ENCODE measurements around the gene TACR1. TPM values are rescaled to one million over a fixed set of nuclear protein-coding genes. Genes with fewer than 3 reads are reported as not detected.

Gene TACR1
- total and polyA plus RNA-seq, 2 experiments from 2014 or later, result 0.13 to 0.19 TPM

DNA sequence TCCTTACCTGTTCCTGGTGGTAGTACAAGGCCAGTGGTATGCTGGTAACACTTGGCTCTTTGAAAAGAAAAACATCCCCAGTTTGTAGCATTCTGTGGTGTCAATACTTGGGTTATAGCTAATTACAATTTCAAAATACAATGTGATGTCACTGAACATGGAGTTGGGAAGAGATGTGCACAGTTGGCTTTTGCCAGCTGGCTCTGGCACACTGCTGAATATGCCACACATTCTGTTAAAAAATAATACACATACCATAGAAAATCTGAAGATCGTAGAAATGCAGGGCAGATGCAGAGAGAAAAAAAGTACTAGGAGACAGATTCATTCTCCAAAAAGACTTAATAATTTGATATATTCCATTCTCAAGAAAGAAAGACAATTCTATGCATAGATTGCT lies 101.5 kb downstream of the TACR1 start:
- TF ChIP-seq EZH2phosphoT487 (IDR thresholded peaks at IDR 0.05; ENCODE audit: low read depth, severe bottlenecking, unreplicated experiment) (no peak), EZH2 (IDR thresholded peaks at IDR 0.05; ENCODE audit: borderline replicate concordance) (no peak)
- TF ChIP-seq, protein P1, sequence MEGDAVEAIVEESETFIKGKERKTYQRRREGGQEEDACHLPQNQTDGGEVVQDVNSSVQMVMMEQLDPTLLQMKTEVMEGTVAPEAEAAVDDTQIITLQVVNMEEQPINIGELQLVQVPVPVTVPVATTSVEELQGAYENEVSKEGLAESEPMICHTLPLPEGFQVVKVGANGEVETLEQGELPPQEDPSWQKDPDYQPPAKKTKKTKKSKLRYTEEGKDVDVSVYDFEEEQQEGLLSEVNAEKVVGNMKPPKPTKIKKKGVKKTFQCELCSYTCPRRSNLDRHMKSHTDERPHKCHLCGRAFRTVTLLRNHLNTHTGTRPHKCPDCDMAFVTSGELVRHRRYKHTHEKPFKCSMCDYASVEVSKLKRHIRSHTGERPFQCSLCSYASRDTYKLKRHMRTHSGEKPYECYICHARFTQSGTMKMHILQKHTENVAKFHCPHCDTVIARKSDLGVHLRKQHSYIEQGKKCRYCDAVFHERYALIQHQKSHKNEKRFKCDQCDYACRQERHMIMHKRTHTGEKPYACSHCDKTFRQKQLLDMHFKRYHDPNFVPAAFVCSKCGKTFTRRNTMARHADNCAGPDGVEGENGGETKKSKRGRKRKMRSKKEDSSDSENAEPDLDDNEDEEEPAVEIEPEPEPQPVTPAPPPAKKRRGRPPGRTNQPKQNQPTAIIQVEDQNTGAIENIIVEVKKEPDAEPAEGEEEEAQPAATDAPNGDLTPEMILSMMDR (IDR thresholded peaks at IDR 0.05; ENCODE audit: poor library complexity), result no peak
- no peak overlapping the region for H2AFZ ChIP-seq
- H3K4me2 ChIP-seq, result no peak overlapping the region
- no peak overlapping the region for H3K4me3 ChIP-seq
- no peaks in the 10 kb centered on the region for H3K27me3 ChIP-seq
- no peaks in the 10 kb centered on the region for H3K9me2 ChIP-seq (replicated peaks; ENCODE audit: insufficient read depth)
- WGBS (ENCODE audit: low lambda C conversion rate, missing lambda C conversion rate), result 97% methylated on average over 1 of the region's 1 CpG
- H3K27ac ChIP-seq, result no peak overlapping the region
- no peaks in the 10 kb centered on the region for H3K79me2 ChIP-seq
- no peaks in the 10 kb centered on the region for H3K36me3 ChIP-seq (replicated peaks; ENCODE audit: insufficient read depth, low read depth)
- H3K4me1 ChIP-seq (ENCODE audit: insufficient read depth), result peaks cover 4% of the 10 kb centered on the region
- no peak for DNase-seq (ENCODE audit: low spot score)
- H4K20me1 ChIP-seq (ENCODE audit: insufficient read depth, poor library complexity, severe bottlenecking), result no peaks in the 10 kb centered on the region
- H3K9me3 ChIP-seq (ENCODE audit: low read depth), result no peaks in the 10 kb centered on the region

DNA sequence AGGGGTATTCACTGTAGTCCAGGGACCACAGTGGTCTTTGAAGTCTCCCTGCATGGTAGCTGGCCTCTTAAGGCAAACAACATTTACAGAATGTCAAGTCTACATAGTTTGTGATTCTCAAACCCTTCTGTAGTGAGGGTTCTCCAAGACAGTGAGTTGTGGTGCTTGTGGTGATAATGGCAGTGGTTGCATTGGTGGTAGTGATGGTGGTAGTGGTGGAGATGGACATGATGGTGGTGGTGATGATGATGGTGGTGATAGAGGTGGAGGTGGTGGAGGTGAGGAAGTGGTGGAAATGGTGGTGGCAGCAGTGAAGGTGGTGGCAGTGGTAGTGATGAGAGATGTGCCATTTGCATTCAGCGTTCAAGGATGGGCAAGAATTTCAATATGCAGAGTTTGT lies 104.9 kb downstream of the TACR1 start:
- no peak overlapping the region for H3K4me2 ChIP-seq
- H3K9me3 ChIP-seq (ENCODE audit: low read depth), result no peaks in the 10 kb centered on the region
- peaks cover 4% of the 10 kb centered on the region for H3K4me1 ChIP-seq (ENCODE audit: insufficient read depth)
- TF ChIP-seq EZH2phosphoT487 (IDR thresholded peaks at IDR 0.05; ENCODE audit: low read depth, severe bottlenecking, unreplicated experiment) (no peak), EZH2 (IDR thresholded peaks at IDR 0.05; ENCODE audit: borderline replicate concordance) (no peak)
- TF ChIP-seq, protein P1 (IDR thresholded peaks at IDR 0.05; ENCODE audit: poor library complexity), result no peak
- no peaks in the 10 kb centered on the region for H4K20me1 ChIP-seq (ENCODE audit: insufficient read depth, poor library complexity, severe bottlenecking)
- H2AFZ ChIP-seq, result no peak overlapping the region
- no peak overlapping the region for H3K27ac ChIP-seq
- no peak for DNase-seq (ENCODE audit: low spot score)
- H3K79me2 ChIP-seq, result no peaks in the 10 kb centered on the region
- WGBS (ENCODE audit: low lambda C conversion rate, missing lambda C conversion rate), result 100% methylated on average over 1 of the region's 1 CpG
- no peaks in the 10 kb centered on the region for H3K9me2 ChIP-seq (replicated peaks; ENCODE audit: insufficient read depth)
- H3K4me3 ChIP-seq, result no peak overlapping the region
- no peaks in the 10 kb centered on the region for H3K27me3 ChIP-seq
- no peaks in the 10 kb centered on the region for H3K36me3 ChIP-seq (replicated peaks; ENCODE audit: insufficient read depth, low read depth)

DNA sequence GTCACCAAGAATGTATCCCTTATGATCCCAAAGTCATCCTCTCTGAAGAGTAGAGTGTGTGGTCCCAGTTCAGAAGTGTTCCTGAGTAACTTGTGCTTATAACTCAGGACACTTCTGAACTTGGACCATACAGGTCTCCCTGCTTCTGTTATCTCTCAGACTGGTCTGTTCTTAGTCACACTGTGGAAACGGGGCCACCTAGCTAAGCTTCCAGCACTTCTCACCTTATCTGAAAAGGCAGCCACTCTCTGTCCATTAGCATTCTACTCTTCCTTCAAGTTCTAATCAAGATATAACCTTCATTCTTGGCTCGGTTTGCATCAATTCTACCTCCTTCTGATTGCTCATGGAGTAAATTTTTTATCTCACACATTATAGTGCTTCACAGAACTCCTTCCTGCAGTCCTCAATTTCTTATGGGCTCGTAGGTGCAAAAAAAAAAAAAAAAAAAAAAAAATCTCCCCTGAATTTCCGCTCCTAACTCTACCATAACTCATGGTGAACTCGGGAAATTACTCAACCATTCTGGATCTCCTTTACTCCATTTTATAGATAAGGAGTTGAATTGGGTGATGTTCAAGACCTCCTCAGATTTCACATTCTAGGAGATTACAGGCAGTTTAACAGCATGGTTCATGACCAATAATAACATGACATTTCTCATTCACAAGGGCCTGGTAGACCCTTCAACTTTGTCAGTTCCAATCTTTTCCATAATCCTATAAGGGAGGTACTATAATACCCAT lies 108.4 kb downstream of the TACR1 start:
- H3K4me2 ChIP-seq, result no peak overlapping the region

More for the DNA sequence above, 108.4 kb downstream of the TACR1 start:
- H2AFZ ChIP-seq, result no peak overlapping the region
- H3K9me2 ChIP-seq (replicated peaks; ENCODE audit: insufficient read depth), result no peaks in the 10 kb centered on the region
- WGBS (ENCODE audit: low lambda C conversion rate, missing lambda C conversion rate), result 78% methylated on average over 5 of the region's 5 CpGs
- H3K36me3 ChIP-seq (replicated peaks; ENCODE audit: insufficient read depth, low read depth), result no peaks in the 10 kb centered on the region
- H3K79me2 ChIP-seq, result no peaks in the 10 kb centered on the region
- no peaks in the 10 kb centered on the region for H3K9me3 ChIP-seq (ENCODE audit: low read depth)
- TF ChIP-seq EZH2phosphoT487 (IDR thresholded peaks at IDR 0.05; ENCODE audit: low read depth, severe bottlenecking, unreplicated experiment) (no peak), EZH2 (IDR thresholded peaks at IDR 0.05; ENCODE audit: borderline replicate concordance) (no peak)
- TF ChIP-seq, protein P1 (IDR thresholded peaks at IDR 0.05; ENCODE audit: poor library complexity), result no peak
- H4K20me1 ChIP-seq (ENCODE audit: insufficient read depth, poor library complexity, severe bottlenecking), result no peaks in the 10 kb centered on the region
- DNase-seq (ENCODE audit: low spot score), result no peak
- no peaks in the 10 kb centered on the region for H3K4me1 ChIP-seq (ENCODE audit: insufficient read depth)
- H3K4me3 ChIP-seq, result no peak overlapping the region
- no peaks in the 10 kb centered on the region for H3K27me3 ChIP-seq
- H3K27ac ChIP-seq, result no peak overlapping the region
